Tibial nerve (tissue), 4 donors: Measurements from ENCODE around the gene KCP. TPM values are rescaled to one million over a fixed set of nuclear protein-coding genes. Genes with fewer than 3 reads are reported as not detected.

ENCODE experiments used
- DNase-seq, 2 donors: peaks; one replicate each; pipeline ENCODE4 v3.0.0-alpha.2; 2019; ENCODE audit warnings: low spot score in 2 of 2
- H3K27ac ChIP-seq, 4 donors: fragments of 200-600 bp; sonication (generic) in 3 of 4; one replicate each; pipeline ENCODE4 v1.5.1; 2017 to 2019; ENCODE audit warnings: mild to moderate bottlenecking in 1 of 4
- H3K27me3 ChIP-seq, 2 donors: fragments of 200-600 bp; sonication (generic) in 1 of 2; one replicate each; pipeline versions ENCODE4 v1.5.1 to v1.6.0; 2017 to 2019
- H3K36me3 ChIP-seq, 3 donors: fragments of 200-600 bp; sonication (generic); one replicate each; pipeline ENCODE4 v1.5.1; 2018 to 2019
- H3K4me1 ChIP-seq, 4 donors: fragments of 200-600 bp; sonication (generic) in 3 of 4; one replicate each; pipeline ENCODE4 v1.5.1; 2017 to 2019
- H3K4me3 ChIP-seq, 4 donors: fragments of 200-600 bp; sonication (generic) in 3 of 4; one replicate each; pipeline ENCODE4 v1.5.1; 2017 to 2019; ENCODE audit warnings: mild to moderate bottlenecking in 1 of 4, moderate library complexity in 1 of 4
- H3K9me3 ChIP-seq, 4 donors: fragments of 200-600 bp; sonication (generic) in 3 of 4; one replicate each; pipeline ENCODE4 v1.5.1; 2017 to 2019
- EP300 ChIP-seq, 2 donors: sonication (generic); formaldehyde crosslinking; IDR thresholded peaks; one replicate each; pipeline ENCODE4 v1.6.1; 2017; ENCODE audit warnings: antibody characterized with exemption in 2 of 2, mild to moderate bottlenecking in 1 of 2
- POLR2A ChIP-seq, 2 donors: fragments of 450-650 bp; IDR thresholded peaks; one replicate each; pipeline ENCODE4 v1.6.1; 2017; ENCODE audit warnings: antibody characterized with exemption in 2 of 2, mild to moderate bottlenecking in 2 of 2, moderate library complexity in 2 of 2
- WGBS, 2 donors: methylation state at CpG; one replicate each; pipeline ENCODE4 v1.1.5; 2018; 5-methylcytosine and 5-hydroxymethylcytosine counted together
- total RNA-seq, 4 donors: library from RNA; depleted of rRNA; stranded (reverse); fragments of >200 nt; gene quantifications; one replicate each; pipeline ENCODE4 v1.1.0, GENCODE V29; 2016
- TF ChIP-seq, protein P1 (sequence below), 5 experiments: fragments of 200-600 bp in 3 of 5; fragments of 450-650 bp in 2 of 5; sonication (generic) in 3 of 5; IDR thresholded peaks; one replicate each; pipeline ENCODE4 v1.5.1; 2016 to 2019; ENCODE audit warnings: antibody characterized with exemption in 5 of 5, mild to moderate bottlenecking in 3 of 5, moderate library complexity in 2 of 5

Gene KCP
- total RNA-seq, 4 donors from 2014 or later, result 0.21 to 0.90 (median 0.40) TPM

GRCh38 chr7:128860158-128861073 is 50.1 kb downstream of the KCP start:
- no peaks in the 10 kb centered on the region for H3K9me3 ChIP-seq
- no peaks in the 10 kb centered on the region for H3K27me3 ChIP-seq
- TF ChIP-seq, protein P1, sequence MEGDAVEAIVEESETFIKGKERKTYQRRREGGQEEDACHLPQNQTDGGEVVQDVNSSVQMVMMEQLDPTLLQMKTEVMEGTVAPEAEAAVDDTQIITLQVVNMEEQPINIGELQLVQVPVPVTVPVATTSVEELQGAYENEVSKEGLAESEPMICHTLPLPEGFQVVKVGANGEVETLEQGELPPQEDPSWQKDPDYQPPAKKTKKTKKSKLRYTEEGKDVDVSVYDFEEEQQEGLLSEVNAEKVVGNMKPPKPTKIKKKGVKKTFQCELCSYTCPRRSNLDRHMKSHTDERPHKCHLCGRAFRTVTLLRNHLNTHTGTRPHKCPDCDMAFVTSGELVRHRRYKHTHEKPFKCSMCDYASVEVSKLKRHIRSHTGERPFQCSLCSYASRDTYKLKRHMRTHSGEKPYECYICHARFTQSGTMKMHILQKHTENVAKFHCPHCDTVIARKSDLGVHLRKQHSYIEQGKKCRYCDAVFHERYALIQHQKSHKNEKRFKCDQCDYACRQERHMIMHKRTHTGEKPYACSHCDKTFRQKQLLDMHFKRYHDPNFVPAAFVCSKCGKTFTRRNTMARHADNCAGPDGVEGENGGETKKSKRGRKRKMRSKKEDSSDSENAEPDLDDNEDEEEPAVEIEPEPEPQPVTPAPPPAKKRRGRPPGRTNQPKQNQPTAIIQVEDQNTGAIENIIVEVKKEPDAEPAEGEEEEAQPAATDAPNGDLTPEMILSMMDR (IDR thresholded peaks at IDR 0.05), result peak in 1 of 5 experiments; percentile 1
- TF ChIP-seq POLR2A (IDR thresholded peaks at IDR 0.05) (no peak), EP300 (IDR thresholded peaks at IDR 0.05) (no peak)
- no peak overlapping the region for H3K4me3 ChIP-seq
- WGBS, 2 donors, result 53 to 63% methylated on average over 10 of the region's 10 CpGs
- peaks cover 0 to 16% (median 0%) of the 10 kb centered on the region in 3 donors for H3K36me3 ChIP-seq
- peaks cover 0 to 47% (median 19%) of the 10 kb centered on the region in 4 donors for H3K4me1 ChIP-seq
- H3K27ac ChIP-seq, result peak overlapping the region in 3 of 4 donors; percentile 36 to 82 (median 79)
- no peak for DNase-seq

GRCh38 chr7:128859232-128860157 is 51.0 kb downstream of the KCP start:
- TF ChIP-seq EP300 (IDR thresholded peaks at IDR 0.05) (no peak), POLR2A (IDR thresholded peaks at IDR 0.05) (no peak)
- TF ChIP-seq, protein P1 (IDR thresholded peaks at IDR 0.05), result peak in 1 of 5 experiments; percentile 0
- H3K36me3 ChIP-seq, result peaks cover 0 to 17% (median 0%) of the 10 kb centered on the region in 3 donors
- H3K4me1 ChIP-seq, result peaks cover 0 to 43% (median 18%) of the 10 kb centered on the region in 4 donors
- peak overlapping the region in 2 of 4 donors; percentile 79 to 82 for H3K27ac ChIP-seq
- H3K4me3 ChIP-seq, result no peak overlapping the region
- H3K9me3 ChIP-seq, result no peaks in the 10 kb centered on the region
- no peak for DNase-seq
- H3K27me3 ChIP-seq, result no peaks in the 10 kb centered on the region
- 47 to 58% methylated on average over 12 of the region's 12 CpGs for WGBS, 2 donors

DNA sequence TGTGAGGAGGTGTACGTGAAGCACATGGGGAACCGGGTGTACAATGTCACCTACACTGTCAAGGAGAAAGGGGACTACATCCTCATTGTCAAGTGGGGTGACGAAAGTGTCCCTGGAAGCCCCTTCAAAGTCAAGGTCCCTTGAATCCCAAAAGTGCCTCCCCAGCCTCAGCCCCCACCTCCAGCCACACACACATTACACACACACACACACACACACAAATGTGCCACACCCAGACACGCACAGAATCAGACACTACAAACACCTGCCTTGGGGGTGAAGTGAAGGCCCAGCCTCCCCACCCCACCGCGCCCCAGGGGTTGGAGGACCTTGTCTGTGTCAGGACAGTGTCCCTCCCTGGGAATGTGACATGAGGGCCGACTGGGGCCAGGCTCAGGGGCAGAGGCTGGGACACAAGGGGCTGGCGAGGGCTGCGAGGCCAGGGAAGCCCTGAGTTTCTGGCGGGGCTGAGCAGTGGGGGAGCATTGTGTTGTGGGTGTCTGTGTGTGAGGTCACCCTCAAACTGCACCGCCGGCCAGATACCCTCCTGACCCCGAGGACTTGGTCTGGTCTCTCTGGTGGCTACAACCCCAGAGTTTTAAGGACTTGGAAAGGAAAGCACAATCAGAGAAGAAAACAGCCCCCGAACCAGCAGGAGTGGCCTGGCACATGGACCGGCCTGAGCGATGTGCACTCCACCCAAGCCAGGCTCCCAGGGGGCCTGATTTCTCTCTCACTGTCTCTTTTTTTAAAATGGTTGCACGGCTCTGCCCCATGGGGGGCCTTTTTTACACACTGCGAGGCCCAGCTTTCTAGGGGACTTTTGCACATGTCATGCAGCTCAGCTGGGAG is 51.9 kb downstream of the KCP start:
- Histone ChIP-seq H3K36me3 (peaks cover 0 to 26% (median 0%) of the 10 kb centered on the region in 3 donors), H3K4me1 (peaks cover 0 to 34% (median 10%) of the 10 kb centered on the region in 4 donors), H3K27ac (peak overlapping the region in 3 of 4 donors; percentile 34 to 82 (median 79)), H3K4me3 (no peak overlapping the region), H3K27me3 (no peaks in the 10 kb centered on the region), H3K9me3 (no peaks in the 10 kb centered on the region)
- TF ChIP-seq EP300 (IDR thresholded peaks at IDR 0.05) (no peak), POLR2A (IDR thresholded peaks at IDR 0.05) (no peak)
- TF ChIP-seq, protein P1 (IDR thresholded peaks at IDR 0.05), result no peak
- DNase-seq, result peak; percentile 56 to 60
- WGBS, 2 donors, result 53 to 56% methylated on average over 13 to 16 of the region's 18 CpGs

DNA sequence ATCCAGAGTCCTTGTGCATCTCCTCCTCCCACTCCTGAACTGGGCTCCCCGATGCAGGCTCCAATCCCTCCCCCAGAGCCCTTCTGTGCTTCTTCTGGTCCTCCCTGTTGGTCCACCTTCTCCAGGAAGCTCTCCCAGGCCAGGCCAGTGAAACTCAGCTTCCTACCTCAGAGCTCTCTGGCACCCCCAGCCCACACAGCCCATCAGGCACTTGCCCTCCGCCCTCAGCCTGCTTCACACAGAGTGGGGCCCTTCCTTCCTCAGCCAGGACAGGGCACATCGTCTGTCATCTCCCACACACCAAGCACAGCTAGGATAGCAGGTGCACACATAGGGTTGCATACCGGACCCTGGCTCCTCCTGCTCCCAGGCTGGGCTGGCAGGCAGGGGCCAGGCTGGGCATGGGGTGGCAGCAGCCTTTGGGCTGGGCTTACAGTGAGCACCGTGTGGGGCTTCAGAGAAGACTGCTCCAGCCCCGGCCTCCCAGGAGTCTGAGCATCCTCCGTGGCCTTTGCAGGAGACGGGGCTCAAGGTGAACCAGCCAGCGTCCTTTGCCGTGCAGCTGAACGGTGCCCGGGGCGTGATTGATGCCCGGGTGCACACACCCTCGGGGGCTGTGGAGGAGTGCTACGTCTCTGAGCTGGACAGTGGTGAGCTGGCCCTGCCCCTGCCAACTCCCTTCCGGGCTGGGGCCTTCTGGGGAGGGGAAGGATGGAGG is 54.3 kb downstream of the KCP start:
- TF ChIP-seq, protein P1 (IDR thresholded peaks at IDR 0.05), result no peak
- TF ChIP-seq POLR2A (IDR thresholded peaks at IDR 0.05) (no peak), EP300 (IDR thresholded peaks at IDR 0.05) (no peak)
- peaks cover 0 to 48% (median 0%) of the 10 kb centered on the region in 3 donors for H3K36me3 ChIP-seq
- H3K4me3 ChIP-seq, result no peak overlapping the region
- H3K9me3 ChIP-seq, result no peaks in the 10 kb centered on the region
- no peaks in the 10 kb centered on the region for H3K27me3 ChIP-seq
- no peak for DNase-seq
- no peak overlapping the region for H3K27ac ChIP-seq
- WGBS, 2 donors, result 82 to 90% methylated on average over 5 to 17 of the region's 17 CpGs
- H3K4me1 ChIP-seq, result peaks cover 0 to 26% (median 8%) of the 10 kb centered on the region in 4 donors
